ENCODE results near the gene CTNNA3. TPM values are rescaled to one million over a fixed set of nuclear protein-coding genes. Genes with fewer than 3 reads are reported as not detected.
A peak's percentile ranks its signal among the peaks of the same experiment; 100 is the strongest.

CTNNA3 gene
- total and polyA plus RNA-seq, 2 donors, result 2.0 to 26.1 TPM

DNA sequence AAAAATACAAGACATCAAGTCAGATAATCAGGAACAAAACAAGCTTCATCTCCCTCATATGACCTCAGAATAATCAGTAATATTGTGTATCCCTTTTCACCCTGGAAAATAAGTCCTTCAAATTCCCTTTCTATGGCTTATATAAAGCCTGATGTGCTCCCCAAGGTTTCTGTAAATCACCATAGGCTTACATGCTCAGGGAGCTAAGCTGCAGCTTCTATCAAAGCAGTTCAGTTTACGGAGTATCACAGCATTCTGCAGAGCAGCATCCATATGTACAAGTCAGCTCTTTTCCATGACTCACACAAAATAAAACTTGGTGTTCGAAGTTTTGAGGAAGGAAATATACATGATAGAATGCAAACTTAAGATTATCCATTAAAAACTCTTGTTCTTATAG is 544.5 kb downstream of the CTNNA3 start:
- WGBS, result 76% methylated on average over 2 of the region's 2 CpGs
- H3K27ac ChIP-seq (ENCODE audit: low read depth), result no peak overlapping the region
- no peaks in the 10 kb centered on the region for H3K4me1 ChIP-seq (ENCODE audit: insufficient read depth)
- H3K36me3 ChIP-seq (ENCODE audit: insufficient read depth), result no peaks in the 10 kb centered on the region
- no peak overlapping the region for H3K4me3 ChIP-seq (ENCODE audit: low read depth, low read length)
- no peak for DNase-seq (ENCODE audit: extremely low spot score)

DNA sequence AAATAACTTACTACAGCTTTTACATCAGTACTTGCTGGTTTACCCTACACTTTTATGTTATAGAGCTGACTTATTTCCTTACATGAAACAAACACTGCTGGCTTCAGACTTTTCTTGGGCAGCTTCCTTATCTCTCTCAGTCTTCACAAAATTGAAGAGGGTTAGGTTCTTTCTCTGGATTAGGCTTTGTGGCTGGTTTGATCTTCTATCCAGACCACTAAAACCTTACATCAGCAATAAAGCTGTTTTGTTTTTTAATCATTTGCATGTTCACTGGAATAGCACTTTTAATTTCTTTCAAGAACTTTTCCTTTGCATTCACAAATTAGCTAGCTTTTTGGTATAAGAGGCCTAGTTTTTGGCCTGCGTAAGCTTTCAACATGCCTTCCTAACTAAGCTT is 551.5 kb downstream of the CTNNA3 start:
- H3K27ac ChIP-seq (ENCODE audit: low read depth), result no peak overlapping the region
- H3K4me1 ChIP-seq (ENCODE audit: insufficient read depth), result no peaks in the 10 kb centered on the region
- DNase-seq (ENCODE audit: extremely low spot score), result no peak
- WGBS, result 41% methylated on average over 1 of the region's 1 CpG
- H3K4me3 ChIP-seq (ENCODE audit: low read depth, low read length), result no peak overlapping the region
- H3K36me3 ChIP-seq (ENCODE audit: insufficient read depth), result no peaks in the 10 kb centered on the region

- H3K4me1 ChIP-seq (ENCODE audit: insufficient read depth), result no peaks in the 10 kb centered on the region
- H3K27ac ChIP-seq (ENCODE audit: low read depth), result no peak overlapping the region
- 91% methylated on average over 6 of the region's 6 CpGs for WGBS
- no peak for DNase-seq (ENCODE audit: extremely low spot score)
- H3K4me3 ChIP-seq (ENCODE audit: low read depth, low read length), result no peak overlapping the region
- H3K36me3 ChIP-seq (ENCODE audit: insufficient read depth), result no peaks in the 10 kb centered on the region
Measured at GRCh38 chr10:67141300-67141699, 554.7 kb downstream of the CTNNA3 start.

- no peaks in the 10 kb centered on the region for H3K36me3 ChIP-seq (ENCODE audit: insufficient read depth)
- no peak overlapping the region for H3K27ac ChIP-seq (ENCODE audit: low read depth)
- no peak for DNase-seq (ENCODE audit: extremely low spot score)
- no peaks in the 10 kb centered on the region for H3K4me1 ChIP-seq (ENCODE audit: insufficient read depth)
- H3K4me3 ChIP-seq (ENCODE audit: low read depth, low read length), result no peak overlapping the region
- WGBS, result 44% methylated on average over 2 of the region's 2 CpGs
Measured at GRCh38 chr10:67140641-67141040, 555.4 kb downstream of the CTNNA3 start.

DNA sequence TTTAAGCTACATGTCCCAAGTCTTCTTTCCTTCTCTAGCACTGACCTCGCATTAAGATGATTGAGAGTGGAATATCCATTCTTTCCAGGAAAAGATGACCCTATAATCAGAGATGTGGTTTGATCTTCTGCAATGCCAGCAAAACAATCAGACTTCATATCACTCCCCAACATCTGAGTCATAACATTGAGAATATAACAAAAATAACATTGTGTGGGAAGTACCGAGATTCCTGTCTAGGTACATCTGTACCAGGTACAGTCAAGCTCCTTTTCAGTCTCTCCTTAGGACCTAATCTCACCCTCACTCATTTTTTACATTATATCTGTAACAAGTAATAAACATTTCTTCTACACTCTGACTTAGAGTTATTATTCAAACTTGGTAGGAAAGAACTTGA is 568.6 kb downstream of the CTNNA3 start:
- no peaks in the 10 kb centered on the region for H3K4me1 ChIP-seq (ENCODE audit: insufficient read depth)
- no peak overlapping the region for H3K27ac ChIP-seq (ENCODE audit: low read depth)
- whole genome bisulfite sequencing, result 91% methylated on average over 2 of the region's 2 CpGs
- DNase-seq (ENCODE audit: extremely low spot score), result no peak
- no peak overlapping the region for H3K4me3 ChIP-seq (ENCODE audit: low read depth, low read length)
- no peaks in the 10 kb centered on the region for H3K36me3 ChIP-seq (ENCODE audit: insufficient read depth)

GRCh38 chr10:67119651-67120050 is 576.3 kb downstream of the CTNNA3 start:
- no peak overlapping the region for H3K4me3 ChIP-seq (ENCODE audit: low read depth, low read length)
- 56% methylated on average over 1 of the region's 1 CpG for WGBS
- DNase-seq (ENCODE audit: extremely low spot score), result no peak
- no peaks in the 10 kb centered on the region for H3K4me1 ChIP-seq (ENCODE audit: insufficient read depth)
- H3K27ac ChIP-seq (ENCODE audit: low read depth), result no peak overlapping the region
- H3K36me3 ChIP-seq (ENCODE audit: insufficient read depth), result no peaks in the 10 kb centered on the region

GRCh38 chr10:67115972-67116371 is 580.0 kb downstream of the CTNNA3 start:
- H3K27ac ChIP-seq (ENCODE audit: low read depth), result no peak overlapping the region
- no peaks in the 10 kb centered on the region for H3K4me1 ChIP-seq (ENCODE audit: insufficient read depth)
- no peaks in the 10 kb centered on the region for H3K36me3 ChIP-seq (ENCODE audit: insufficient read depth)
- DNase-seq (ENCODE audit: extremely low spot score), result peak; percentile 17
- H3K4me3 ChIP-seq (ENCODE audit: low read depth, low read length), result no peak overlapping the region
- WGBS, result 38% methylated on average over 1 of the region's 1 CpG

- Histone ChIP-seq H3K4me3 (ENCODE audit: low read depth, low read length) (no peak overlapping the region), H3K27ac (ENCODE audit: low read depth) (no peak overlapping the region), H3K36me3 (ENCODE audit: insufficient read depth) (no peaks in the 10 kb centered on the region), H3K4me1 (ENCODE audit: insufficient read depth) (no peaks in the 10 kb centered on the region)
- WGBS, result 86% methylated on average over 2 of the region's 2 CpGs
- DNase-seq (ENCODE audit: extremely low spot score), result peak; percentile 13
Measured at GRCh38 chr10:67114945-67115344, 581.0 kb downstream of the CTNNA3 start.

- H3K36me3 ChIP-seq (ENCODE audit: insufficient read depth), result no peaks in the 10 kb centered on the region
- no peak overlapping the region for H3K27ac ChIP-seq (ENCODE audit: low read depth)
- no peak overlapping the region for H3K4me3 ChIP-seq (ENCODE audit: low read depth, low read length)
- no peak for DNase-seq (ENCODE audit: extremely low spot score)
- WGBS, result 95% methylated on average over 1 of the region's 1 CpG
- H3K4me1 ChIP-seq (ENCODE audit: insufficient read depth), result no peaks in the 10 kb centered on the region
Measured at GRCh38 chr10:67112765-67113164, 583.2 kb downstream of the CTNNA3 start.

- DNase-seq (ENCODE audit: extremely low spot score), result no peak
- Histone ChIP-seq H3K36me3 (ENCODE audit: insufficient read depth) (no peaks in the 10 kb centered on the region), H3K4me3 (ENCODE audit: low read depth, low read length) (no peak overlapping the region), H3K27ac (ENCODE audit: low read depth) (no peak overlapping the region), H3K4me1 (ENCODE audit: insufficient read depth) (no peaks in the 10 kb centered on the region)
Measured at GRCh38 chr10:67110286-67110685, 585.7 kb downstream of the CTNNA3 start.

GRCh38 chr10:67107670-67108069 is 588.3 kb downstream of the CTNNA3 start:
- no peaks in the 10 kb centered on the region for H3K36me3 ChIP-seq (ENCODE audit: insufficient read depth)
- no peak overlapping the region for H3K27ac ChIP-seq (ENCODE audit: low read depth)
- no peaks in the 10 kb centered on the region for H3K4me1 ChIP-seq (ENCODE audit: insufficient read depth)
- DNase-seq (ENCODE audit: extremely low spot score), result no peak
- 75% methylated on average over 3 of the region's 3 CpGs for WGBS
- no peak overlapping the region for H3K4me3 ChIP-seq (ENCODE audit: low read depth, low read length)

- 62% methylated on average over 3 of the region's 3 CpGs for WGBS
- H3K4me3 ChIP-seq (ENCODE audit: low read depth, low read length), result no peak overlapping the region
- no peaks in the 10 kb centered on the region for H3K4me1 ChIP-seq (ENCODE audit: insufficient read depth)
- no peak overlapping the region for H3K27ac ChIP-seq (ENCODE audit: low read depth)
- DNase-seq (ENCODE audit: extremely low spot score), result no peak
- no peaks in the 10 kb centered on the region for H3K36me3 ChIP-seq (ENCODE audit: insufficient read depth)
Measured at GRCh38 chr10:67100951-67101350, 595.0 kb downstream of the CTNNA3 start.

DNA sequence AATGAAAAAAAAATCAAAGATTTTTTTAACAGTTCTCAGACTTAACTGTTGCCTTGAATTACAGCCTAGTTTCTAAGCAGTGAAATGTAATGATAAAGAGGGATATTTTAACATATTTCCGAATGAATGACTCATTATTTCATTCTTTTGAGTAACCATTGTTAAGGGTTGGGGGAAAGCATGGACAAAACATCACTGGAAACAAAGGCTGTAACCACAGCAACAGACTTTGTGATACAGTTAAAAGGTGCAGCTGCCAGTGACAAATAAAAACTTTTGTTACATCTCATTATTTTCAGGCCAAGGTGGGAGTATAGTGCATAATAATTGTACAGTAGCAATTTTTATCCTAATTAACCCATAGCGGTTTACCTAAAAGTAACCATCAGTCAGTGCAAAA is 597.5 kb downstream of the CTNNA3 start:
- WGBS, result 67% methylated on average over 2 of the region's 2 CpGs

GRCh38 chr10:67095531-67095930 is 600.5 kb downstream of the CTNNA3 start:
- WGBS, result 50% methylated on average over 2 of the region's 2 CpGs
- no peak for DNase-seq (ENCODE audit: extremely low spot score)
- Histone ChIP-seq H3K36me3 (ENCODE audit: insufficient read depth) (no peaks in the 10 kb centered on the region), H3K4me1 (ENCODE audit: insufficient read depth) (no peaks in the 10 kb centered on the region), H3K4me3 (ENCODE audit: low read depth, low read length) (no peak overlapping the region), H3K27ac (ENCODE audit: low read depth) (no peak overlapping the region)

More for the DNA sequence above, 597.5 kb downstream of the CTNNA3 start:
- DNase-seq (ENCODE audit: extremely low spot score), result no peak
- Histone ChIP-seq H3K27ac (ENCODE audit: low read depth) (no peak overlapping the region), H3K4me3 (ENCODE audit: low read depth, low read length) (no peak overlapping the region), H3K4me1 (ENCODE audit: insufficient read depth) (no peaks in the 10 kb centered on the region), H3K36me3 (ENCODE audit: insufficient read depth) (no peaks in the 10 kb centered on the region)

GRCh38 chr10:67088036-67088435 is 608.0 kb downstream of the CTNNA3 start:
- no peak for DNase-seq (ENCODE audit: extremely low spot score)
- WGBS, result 41% methylated on average over 1 of the region's 1 CpG
- H3K4me1 ChIP-seq (ENCODE audit: insufficient read depth), result no peaks in the 10 kb centered on the region

More at GRCh38 chr10:67088036-67088435, 608.0 kb downstream of the CTNNA3 start:
- no peaks in the 10 kb centered on the region for H3K36me3 ChIP-seq (ENCODE audit: insufficient read depth)
- no peak overlapping the region for H3K4me3 ChIP-seq (ENCODE audit: low read depth, low read length)
- no peak overlapping the region for H3K27ac ChIP-seq (ENCODE audit: low read depth)

All from urinary bladder (tissue), 4 donors.